Amygdala (tissue), 56 donors: ENCODE results near the gene DNAJC22.
"Not testable (repeated sequence)": the region's sequence is repeated elsewhere in the genome, so short reads cannot be mapped to it uniquely, and the experiment has no call there.

ENCODE experiments used
- DNase-seq, 56 donors: peaks; one replicate each; lab custom pipeline; 2025; lab: John Stamatoyannopoulos, UW

The DNAJC22 gene

GRCh38 chr12:49330631-49331379 is 15.9 kb upstream of the DNAJC22 start:
- DNase-seq, result no peak

GRCh38 chr12:49331380-49332222 is 15.1 kb upstream of the DNAJC22 start:
- DNase-seq, result peak in 42 of 56 donors; percentile 7 to 79 (median 46)

GRCh38 chr12:49332441-49332861 is 14.2 kb upstream of the DNAJC22 start:
- DNase-seq, result no peak

GRCh38 chr12:49332891-49333371 is 13.8 kb upstream of the DNAJC22 start:
- DNase-seq, result no peak

GRCh38 chr12:49333778-49334177 is 12.9 kb upstream of the DNAJC22 start:
- DNase-seq, result not testable (repeated sequence)

GRCh38 chr12:49334226-49334625 is 12.5 kb upstream of the DNAJC22 start:
- DNase-seq, result no peak

- no peak for DNase-seq
Observed at GRCh38 chr12:49334681-49335080, 12.0 kb upstream of the DNAJC22 start.

- no peak for DNase-seq
Observed at GRCh38 chr12:49335118-49335954, 11.4 kb upstream of the DNAJC22 start.

GRCh38 chr12:49335955-49336644 is 10.6 kb upstream of the DNAJC22 start:
- no peak for DNase-seq

GRCh38 chr12:49336645-49337584 is 9.8 kb upstream of the DNAJC22 start, which contains the start of gene C1QL4:
C1QL4 (minus strand) TSS chr12:49337188; CDS start chr12:49336477, 711 bp downstream.
- DNase-seq, result peak in 43 of 56 donors; percentile 14 to 86 (median 48)

GRCh38 chr12:49338830-49339463 is 7.7 kb upstream of the DNAJC22 start:
- DNase-seq, result no peak

- peak in 2 of 56 donors; percentile 10 to 12 for DNase-seq
Observed at GRCh38 chr12:49339464-49339861, 7.2 kb upstream of the DNAJC22 start.

- peak in 2 of 56 donors; percentile 18 to 19 for DNase-seq
Observed at GRCh38 chr12:49340095-49340870, 6.4 kb upstream of the DNAJC22 start.

GRCh38 chr12:49340971-49341776 is 5.5 kb upstream of the DNAJC22 start:
- DNase-seq, result no peak

- no peak for DNase-seq
Observed at GRCh38 chr12:49341777-49342065, 5.0 kb upstream of the DNAJC22 start.

GRCh38 chr12:49342066-49342913 is 4.4 kb upstream of the DNAJC22 start:
- peak in 41 of 56 donors; percentile 18 to 91 (median 49) for DNase-seq
